PC-3 (cell line): ENCODE measurements around the gene FAM83D.

Experiments
- CTCF ChIP-seq: fragments of 300-600 bp; sonication (generic); conservative IDR thresholded peaks from 2 replicates; pipeline ENCODE4 v1.5.1; 2017; ENCODE audit warnings: antibody characterized with exemption, low read depth, mild to moderate bottlenecking, low read length
- EZH2 ChIP-seq: fragments of 300-600 bp; sonication (generic); IDR thresholded peaks from one replicate; pipeline ENCODE4 v1.6.1; 2017; ENCODE audit warnings: antibody characterized with exemption, mild to moderate bottlenecking, low read length; ENCODE audit not compliant: unreplicated experiment
- EZH2phosphoT487 ChIP-seq: fragments of 300-600 bp; sonication (generic); IDR thresholded peaks from 2 replicates; pipeline ENCODE4 v1.6.1; 2018; ENCODE audit warnings: mild to moderate bottlenecking, antibody characterized with exemption, low read length, borderline replicate concordance

GRCh38 chr20:38883081-38883980 lies 42.9 kb upstream of the FAM83D start:
- TF ChIP-seq CTCF (0 out of 2 replicates have a peak, but pooled peaks have one; percentile 14), EZH2 (no peak), EZH2phosphoT487 (no peak)
